Measurements from ENCODE around the gene HNRNPF.

GRCh38 chr10:43430926-43431663 is 22.1 kb upstream of the HNRNPF start:
- no peak for TF ChIP-seq ELF1 (IDR thresholded peaks at IDR 0.05; ENCODE audit: borderline replicate concordance, low read depth)
- TF ChIP-seq CTCF (IDR thresholded peaks at IDR 0.05 in 2 of 3, conservative IDR thresholded peaks at IDR 0.05 in 1 of 3; ENCODE audit: borderline replicate concordance in 1 of 3, insufficient read depth in 1 of 3, low read depth in 2 of 3, low read length in 2 of 3), result no peak
